GM18507 (cell line): Measurements from ENCODE around the gene ERRFI1.

Experiments
- DNase-seq: peaks from one replicate; pipeline ENCODE4 v3.0.0; 2011; ENCODE audit warnings: low read depth; ENCODE audit not compliant: insufficient read length; ENCODE audit errors: extremely low spot score
- FAIRE-seq: peaks from 2 replicates; lab custom pipeline; 2011; peaks lifted over from hg19 to GRCh38; lab: Jason Lieb, UNC

ERRFI1 gene

DNA sequence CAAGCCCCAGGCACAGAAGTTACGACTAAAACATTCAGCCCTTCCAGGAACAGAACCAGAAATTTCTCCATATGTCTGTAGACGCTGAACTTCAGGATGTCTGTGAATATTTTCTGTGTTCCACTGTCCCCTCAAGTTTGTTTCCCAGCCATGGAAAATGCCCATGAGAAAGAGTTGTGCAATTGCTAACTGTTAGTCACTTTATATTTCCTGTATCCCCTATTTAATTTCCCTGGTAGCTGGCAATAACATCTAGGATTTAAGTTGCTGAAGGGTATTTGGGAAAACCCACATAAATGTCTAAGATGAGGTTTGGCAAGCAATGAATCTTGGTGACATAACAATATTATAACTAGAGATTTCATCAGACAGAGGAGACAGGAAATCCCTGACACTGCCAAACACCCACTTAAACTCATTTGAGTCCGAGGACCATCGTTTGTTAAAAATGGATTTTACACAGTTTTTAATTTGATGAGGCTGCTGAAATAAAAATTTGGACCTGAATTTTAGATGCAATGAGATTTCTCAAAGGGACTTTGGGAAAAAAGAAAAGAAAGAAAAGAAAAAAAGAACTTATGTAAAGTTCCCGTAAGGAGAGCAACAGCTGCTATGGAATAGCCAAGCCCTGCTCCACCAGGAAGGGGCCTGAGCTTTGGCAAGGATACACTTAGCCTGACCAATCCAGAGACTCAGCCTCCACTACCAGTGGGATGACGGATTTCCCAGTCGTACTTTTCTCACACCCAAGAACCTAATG lies 21.8 kb upstream of the ERRFI1 start:
- FAIRE-seq: no peak
- no peak for DNase-seq

DNA sequence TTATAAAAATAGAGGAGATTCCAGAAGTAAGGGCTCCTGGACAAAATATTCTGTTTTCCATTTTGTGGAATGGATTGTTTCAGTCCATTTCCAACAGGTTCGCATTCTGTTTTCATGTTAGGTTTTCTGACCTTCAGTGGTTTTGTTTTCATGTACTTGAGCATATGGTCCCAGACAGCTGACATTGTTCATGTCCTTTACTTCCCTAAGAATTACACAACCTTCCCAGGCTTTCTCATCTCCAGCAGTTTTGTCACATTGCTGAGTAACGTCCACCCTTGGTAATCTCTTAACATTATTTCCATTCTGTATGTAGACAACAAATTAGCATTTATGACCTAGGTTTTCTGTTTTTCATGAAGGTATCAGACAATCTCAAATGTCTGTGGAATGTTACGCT lies 21.0 kb upstream of the ERRFI1 start:
- no peak for FAIRE-seq
- no peak for DNase-seq

DNA sequence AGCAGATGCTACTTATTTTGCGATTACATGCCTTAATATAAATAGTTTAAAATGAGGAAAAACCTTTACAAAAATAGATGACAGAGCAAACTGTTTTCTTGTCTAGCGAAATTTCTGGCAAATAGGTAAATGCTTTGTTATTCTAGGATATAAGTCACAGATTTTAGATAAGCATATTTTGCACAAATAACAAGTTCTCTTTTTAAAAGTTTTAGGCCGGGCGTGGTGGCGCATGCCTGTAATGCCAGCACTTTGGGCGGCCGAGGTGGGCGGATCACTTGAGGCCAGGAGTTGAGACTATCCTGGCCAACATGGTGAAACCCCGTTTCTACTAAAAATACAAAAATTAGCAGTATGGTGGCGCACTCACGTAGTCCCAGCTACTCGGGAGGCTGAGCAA lies 20.3 kb upstream of the ERRFI1 start:
- FAIRE-seq (no peak), DNase-seq (no peak)

DNA sequence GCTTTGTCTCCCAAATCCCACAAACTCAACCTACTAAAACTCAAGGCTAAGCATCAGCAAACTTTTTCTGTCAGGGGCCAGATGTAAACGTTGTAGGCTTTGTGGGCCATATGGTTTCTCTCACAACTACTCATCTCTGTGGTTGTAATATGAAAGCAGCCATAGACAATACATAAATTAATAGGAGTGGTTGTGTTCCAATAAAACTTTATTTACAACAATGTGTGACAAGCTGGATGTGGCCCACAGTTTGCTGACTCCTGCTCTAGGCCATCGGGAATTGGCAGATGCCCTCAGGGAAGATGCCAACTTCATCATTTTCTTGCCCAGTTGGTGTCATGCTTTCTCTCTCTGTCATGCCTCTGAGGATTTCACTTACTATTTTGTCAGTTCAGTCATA lies 17.5 kb upstream of the ERRFI1 start:
- DNase-seq: no peak
- no peak for FAIRE-seq

DNA sequence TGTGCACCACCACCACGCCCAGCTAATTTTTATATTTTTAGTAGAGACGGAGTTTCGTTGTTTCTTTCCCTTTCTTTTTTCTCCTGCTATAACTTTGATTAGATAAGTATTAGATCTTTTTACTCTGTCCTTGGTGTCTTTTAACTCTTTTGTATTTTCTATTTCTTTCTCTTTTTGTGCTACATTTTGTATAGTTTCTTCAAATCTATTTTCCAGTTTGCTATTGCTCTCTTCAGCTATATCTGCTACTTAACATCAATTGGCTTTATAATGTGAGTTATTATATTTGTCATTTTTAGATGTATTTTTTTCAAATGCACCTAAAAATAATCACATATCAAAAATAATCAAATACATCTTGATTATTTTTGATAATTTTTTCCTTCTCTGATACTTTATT lies 16.0 kb upstream of the ERRFI1 start:
- no peak for DNase-seq
- FAIRE-seq: no peak

DNA sequence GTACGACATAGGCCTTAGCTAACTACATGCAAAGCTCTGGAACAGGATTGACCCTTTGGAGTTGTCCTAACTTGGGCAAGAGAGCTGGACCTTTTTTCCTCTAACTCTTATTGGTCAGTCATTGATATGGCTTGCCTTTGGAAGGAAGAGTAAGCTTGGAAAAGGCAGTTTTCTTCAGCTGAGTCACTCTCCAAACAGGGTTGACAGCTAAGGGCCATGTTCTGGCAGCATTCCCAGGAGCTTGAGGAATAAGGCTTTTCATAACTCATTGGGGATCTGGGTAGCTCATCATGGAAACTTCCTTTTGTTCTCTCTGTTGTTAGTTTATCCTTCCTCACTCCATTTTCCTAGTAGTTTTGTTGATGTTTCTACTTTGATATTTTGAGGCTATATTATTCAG lies 14.5 kb upstream of the ERRFI1 start:
- FAIRE-seq: no peak
- no peak for DNase-seq

DNA sequence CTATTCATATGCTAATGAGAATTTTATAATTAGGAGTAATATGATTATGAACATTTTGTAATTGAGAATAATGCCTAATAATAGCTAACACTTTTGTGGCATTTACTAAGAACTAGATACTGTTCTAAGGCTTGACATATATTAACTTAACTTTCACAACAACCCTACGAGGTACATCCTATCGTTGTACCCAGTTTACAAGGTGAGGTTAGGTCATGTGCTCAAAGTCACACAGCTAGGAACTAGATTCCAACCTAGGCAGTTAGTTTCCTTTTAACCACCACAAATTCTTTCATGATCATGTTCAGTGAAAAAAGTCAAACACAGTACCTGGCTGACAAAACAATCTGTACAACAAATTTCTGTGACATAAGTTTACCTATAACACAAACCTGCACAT lies 13.0 kb upstream of the ERRFI1 start:
- FAIRE-seq (no peak), DNase-seq (no peak)

DNA sequence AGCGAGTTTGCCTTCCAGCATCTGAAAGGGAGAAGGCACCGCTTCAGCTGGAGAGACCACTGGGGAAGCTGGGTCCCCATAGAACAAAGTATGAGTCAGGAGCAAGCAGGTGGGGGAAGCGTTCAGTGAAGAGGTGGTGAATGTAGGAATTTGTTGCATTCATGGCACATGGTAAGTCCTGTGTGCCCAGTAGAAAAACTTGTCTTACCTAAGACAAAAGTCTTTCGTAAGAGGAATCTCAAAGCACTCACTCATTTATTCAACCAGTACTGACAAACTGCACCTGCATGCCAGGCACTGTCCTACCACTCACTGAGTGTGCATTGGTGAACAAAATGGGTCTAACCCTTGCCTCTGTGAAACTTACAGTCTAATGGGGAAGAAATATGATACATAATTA lies 9.2 kb upstream of the ERRFI1 start:
- no peak for FAIRE-seq
- DNase-seq: no peak

DNA sequence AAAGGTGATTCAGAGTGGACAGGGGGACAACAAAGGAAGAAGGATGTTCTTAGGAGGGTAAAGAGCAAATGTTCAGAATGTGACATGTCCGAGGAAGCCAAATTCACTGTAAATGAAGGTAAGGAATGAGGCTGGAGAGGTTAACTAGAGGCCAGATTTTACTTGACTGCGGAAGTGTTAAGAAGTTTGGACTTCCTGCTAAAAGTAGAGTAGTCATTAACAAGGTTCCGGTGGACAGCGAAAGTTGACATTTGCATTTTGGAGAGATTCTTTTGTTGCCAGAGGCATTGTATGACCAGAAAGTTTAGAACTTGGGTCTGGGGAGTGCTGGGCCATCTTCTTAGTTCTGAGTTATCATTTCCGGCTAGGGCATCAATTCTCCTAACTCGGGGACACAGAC lies 7.2 kb upstream of the ERRFI1 start:
- no peak for FAIRE-seq
- no peak for DNase-seq

DNA sequence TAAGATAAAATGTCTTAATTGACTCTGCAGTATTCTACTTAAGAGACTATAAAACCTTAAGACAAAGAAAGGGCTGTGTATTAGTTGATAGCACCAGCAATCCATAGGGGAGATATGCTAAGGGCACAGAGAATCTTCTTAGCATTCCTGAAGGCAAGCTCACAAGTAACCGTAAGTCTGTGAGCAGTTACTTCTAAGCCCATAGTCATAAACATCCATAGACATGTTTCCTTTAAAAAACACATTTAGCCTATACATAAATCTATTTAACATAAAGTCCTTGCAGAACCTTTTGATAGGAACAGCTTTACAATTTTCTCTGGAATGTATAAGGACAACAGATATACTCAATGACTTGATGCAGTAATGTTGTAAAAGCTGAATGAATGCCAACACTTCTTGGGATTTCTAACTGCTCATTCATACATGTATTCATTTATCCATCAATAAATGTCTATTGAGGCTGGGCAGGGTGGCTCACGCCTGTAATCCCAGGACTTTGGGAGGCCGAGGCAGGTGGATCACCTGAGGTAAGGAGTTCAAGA lies 6.3 kb upstream of the ERRFI1 start:
- DNase-seq: no peak
- no peak for FAIRE-seq

DNA sequence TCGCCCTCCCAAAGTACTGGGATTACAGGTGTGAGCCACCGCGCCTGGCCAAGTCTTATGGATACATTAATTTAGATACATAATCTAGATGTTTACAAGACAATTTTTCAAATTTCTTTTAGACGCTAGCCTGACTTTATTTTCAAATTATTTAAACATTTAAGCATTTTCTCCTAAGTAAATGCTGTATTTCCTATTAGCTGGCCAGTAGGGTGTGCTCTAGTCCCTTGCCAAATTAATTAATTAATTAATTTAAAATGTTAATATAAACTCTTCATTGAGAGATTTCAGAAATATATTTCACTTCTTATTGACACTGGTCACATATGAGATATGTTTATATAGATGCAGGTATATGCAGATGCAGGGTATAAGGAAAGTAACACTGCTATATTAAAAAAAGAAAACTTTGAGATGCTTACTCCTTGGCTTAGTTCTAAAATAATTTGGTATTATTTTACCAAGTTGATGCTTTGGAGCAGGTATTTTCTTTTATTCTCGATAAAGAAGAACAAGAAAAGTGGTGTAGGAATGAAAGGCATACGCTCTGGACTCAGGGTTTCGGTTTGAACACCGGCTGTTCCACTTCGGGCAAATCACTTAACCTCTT lies 5.2 kb upstream of the ERRFI1 start:
- FAIRE-seq (no peak), DNase-seq (no peak)

DNA sequence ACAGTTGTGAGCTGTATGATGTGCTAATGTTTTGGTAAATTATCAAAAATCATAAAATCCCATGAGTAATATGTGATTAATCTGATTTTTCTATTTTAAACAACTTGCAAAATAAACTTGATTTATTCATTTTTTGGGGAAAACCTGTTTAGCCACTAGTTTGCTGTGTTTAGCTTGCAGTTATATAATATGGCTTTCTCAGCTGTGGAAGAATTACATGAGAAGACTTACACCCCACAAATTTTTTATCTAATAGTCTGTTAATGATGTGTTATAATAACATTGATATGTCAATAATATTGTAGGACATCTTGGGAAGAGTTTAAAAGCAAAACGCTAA lies 2.4 kb upstream of the ERRFI1 start:
- DNase-seq (no peak), FAIRE-seq (no peak)

DNA sequence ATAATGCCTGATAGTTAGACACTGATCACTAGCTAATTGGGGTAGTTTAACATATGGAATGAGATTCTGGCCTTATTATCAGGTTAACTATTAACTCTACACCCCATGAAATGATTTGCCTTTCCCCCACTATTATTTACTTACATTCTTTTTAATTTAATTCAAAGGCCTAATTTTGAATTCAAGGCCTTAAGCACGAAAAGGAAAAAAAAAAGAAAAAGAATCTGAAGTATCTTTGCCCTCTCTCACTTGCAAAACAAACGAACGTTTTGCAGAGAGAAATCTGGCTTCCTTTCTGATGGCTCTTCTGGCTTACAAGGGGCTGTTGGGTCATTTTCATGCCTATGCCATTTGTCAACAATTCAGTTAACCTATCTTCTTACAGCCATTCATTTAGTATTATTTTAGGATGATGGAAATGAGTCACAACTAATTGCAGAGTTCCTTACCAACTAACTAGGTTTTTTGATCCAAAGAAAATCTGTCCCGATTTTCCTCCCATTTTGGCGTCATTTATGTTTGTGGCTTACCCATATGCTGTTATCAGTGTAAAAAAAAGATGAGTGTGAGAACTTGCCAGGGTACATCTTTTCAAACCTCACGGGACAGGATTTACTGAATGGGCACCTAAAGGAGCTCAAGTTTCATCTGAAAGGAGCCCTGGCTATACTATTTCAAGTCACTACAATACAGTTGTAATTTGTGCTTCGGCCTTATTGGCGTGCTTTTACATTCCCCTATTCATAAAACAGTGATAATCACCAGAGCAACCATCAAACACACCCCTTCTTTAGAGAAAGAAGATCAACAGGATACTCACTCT lies 1.9 kb upstream of the ERRFI1 start:
- DNase-seq (no peak), FAIRE-seq (no peak)

DNA sequence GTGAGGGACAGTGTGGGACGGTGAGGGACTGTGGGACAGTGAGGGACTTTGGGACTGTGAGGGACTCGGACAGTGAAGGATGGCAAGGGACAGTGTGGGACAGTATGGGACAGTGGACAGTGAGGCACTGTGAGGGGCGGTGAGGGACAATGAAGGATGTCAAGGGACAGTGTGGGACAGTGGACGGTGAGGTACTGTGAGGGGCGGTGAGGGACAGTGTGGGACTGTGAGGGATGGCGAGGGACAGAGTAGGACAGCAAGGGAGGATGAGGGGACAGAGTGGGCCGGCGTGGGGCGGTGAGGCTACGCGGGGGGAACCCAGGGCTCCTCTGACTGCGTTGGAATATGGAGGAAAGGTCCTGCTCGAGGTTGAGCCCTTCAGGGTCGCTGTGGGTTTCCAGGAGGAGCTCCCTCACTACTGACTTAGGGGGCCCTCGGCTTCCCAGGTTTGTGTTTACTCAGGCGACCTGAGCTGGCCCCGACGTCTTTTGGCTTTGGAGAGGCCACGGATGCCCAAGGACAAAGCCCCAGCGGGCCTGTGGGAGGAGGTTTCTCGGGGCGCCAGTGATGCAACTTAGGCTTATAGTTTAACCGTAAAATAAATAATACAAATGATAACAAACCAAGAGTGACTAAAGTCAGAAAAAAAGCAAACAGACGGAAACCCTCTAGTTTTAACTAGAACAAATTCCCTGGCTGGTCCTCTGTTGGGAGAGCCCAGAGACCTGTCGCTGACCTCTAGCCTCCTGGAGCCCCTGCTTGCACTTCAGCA lies 1.1 kb upstream of the ERRFI1 start:
- DNase-seq (no peak), FAIRE-seq (no peak)

DNA sequence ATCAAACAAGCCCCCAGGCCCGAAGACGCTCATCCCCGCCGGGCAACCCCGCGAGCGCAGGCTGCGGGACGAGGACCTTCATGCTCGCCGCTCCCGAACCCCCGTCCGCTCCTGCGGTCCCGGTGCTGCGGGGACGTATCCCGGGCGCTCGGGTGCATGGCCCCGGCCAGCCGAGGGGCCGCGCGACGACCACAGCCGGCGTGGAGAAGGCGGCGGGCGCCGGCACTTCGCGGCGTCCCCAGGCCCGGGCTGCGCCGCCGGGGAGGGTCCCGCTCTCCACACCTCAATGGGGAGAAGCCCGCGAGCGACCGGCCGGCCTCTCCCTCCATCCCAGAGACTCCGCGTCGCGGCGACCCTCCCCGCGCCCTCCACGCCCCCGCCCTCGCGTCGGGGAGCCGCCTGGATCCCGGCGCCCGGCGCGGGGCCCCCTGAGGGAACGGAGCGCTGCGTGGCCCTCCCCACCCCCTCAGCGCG lies 401 bp downstream of the ERRFI1 start:
- FAIRE-seq: no peak
- no peak for DNase-seq

DNA sequence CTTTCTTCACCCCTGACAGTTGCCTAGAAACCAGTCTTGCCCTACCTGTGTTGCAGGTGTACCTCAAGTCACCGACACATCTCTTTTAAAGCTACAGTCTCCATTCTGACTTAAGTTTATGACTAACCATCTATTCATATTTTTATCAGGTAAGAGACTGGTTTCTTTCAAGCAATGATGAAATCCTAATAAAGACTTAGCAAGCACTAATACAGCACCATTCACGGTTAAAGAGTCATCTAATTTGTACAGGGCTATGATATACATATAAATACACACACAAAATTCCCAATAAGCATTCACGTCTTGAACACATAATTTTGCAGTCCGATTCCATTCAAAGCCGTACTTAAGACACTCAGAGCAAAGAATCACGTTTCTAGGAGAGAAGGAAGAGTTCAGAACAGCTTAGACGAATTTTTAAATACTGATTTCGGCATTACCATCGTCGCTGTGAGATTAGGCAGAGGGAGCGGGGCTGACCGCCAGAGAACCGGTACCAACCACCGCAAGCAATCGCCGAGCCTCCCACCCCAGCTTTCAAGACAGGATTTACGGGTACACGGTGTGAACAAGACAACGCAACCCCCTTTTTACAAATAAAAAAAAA lies 943 bp downstream of the ERRFI1 start:
- DNase-seq (no peak), FAIRE-seq (no peak)

DNA sequence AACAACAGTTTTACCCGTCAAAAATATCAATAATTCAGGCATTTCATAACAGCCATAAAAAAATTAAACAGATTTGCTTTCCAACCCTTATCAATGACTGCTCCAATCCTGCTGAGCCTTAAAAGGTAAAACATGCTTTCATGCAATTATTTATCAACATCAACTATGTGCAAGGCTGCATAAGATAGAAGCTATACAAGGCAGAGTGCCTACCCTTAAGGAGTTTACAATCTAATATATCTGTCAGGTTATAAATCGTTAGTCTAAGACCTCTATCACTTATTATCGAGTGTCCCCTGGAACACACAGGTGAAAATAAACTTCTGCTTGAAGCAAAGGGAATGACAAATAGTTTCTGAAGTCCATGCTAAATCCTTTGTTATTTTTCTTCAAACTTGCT lies 1.8 kb downstream of the ERRFI1 start:
- no peak for FAIRE-seq

DNA sequence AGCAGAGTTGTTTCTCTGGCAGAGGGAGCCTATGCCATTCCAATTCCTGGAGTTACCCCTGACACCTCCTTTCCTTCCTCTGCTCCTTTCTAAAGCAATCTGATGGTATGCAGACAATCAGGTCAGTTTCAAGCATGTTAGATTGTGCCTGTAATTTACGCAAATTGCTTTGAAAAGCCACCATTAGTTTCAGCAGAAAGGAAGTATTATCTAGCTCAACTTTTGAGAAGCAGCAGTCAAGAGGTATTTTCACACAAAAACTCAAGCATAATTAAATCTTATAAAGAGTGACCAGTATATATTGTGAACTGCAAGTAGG lies 2.2 kb downstream of the ERRFI1 start:
- FAIRE-seq: no peak
- DNase-seq: no peak

More for the DNA sequence above, 1.8 kb downstream of the ERRFI1 start:
- DNase-seq: no peak

DNA sequence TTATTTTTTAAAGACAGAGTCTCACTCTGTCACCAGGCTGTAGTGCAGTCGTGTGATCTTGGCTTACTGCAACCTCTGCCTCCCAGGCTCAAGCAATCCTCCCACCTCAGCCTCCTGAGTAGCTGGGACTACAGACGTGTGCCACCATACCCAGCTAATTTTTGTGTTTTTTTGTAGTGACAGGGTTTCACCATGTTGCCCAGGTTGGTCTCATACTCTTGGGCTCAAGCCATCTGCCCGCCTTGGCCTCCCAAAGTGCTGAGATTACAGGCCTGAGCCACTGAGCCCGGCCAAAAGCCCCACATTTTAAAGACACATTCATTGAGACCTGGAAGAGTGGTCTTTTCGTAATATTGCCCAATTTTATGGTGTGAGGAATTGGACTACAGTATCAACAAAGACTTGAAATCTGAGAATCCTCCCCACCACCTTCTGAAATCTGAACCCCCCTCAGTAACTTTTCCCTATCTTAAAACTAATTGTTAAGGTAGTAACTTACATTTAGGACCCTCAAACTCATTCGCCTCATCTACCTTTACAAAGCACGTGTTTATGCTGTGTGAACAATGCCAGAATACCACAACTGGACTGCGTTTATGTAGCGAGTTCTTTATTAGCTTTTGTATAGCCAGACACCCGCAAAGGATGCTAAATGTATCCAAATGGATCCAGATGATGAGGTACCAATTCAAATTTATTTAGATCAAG lies 2.7 kb downstream of the ERRFI1 start:
- FAIRE-seq (no peak), DNase-seq (no peak)
